Measurements from ENCODE around the gene GNB1.

GNB1 gene

DNA sequence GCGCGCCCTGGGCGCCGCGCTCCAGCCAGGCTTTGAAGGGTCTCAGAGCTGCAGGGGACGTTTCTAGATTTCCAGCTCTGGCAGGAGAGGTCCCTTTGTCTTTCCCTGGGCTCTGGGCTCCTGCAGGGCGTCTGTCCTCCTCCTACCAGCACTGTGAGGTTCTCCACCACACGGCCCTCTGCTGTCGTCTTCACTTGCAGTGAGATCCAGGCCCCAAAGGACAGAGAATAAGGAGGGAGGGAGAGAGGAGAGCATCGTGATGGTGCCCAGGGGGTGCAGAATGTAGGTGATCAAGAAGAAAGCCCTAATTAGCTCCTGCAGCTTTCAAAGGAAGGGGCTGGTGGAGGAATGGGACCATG lies 4.2 kb upstream of the GNB1 start (continued):
- TF ChIP-seq PPARA (CRISPR knock-in tag; IDR thresholded peaks at IDR 0.05; ENCODE audit: borderline replicate concordance) = no peak
- TF ChIP-seq, protein P1, sequence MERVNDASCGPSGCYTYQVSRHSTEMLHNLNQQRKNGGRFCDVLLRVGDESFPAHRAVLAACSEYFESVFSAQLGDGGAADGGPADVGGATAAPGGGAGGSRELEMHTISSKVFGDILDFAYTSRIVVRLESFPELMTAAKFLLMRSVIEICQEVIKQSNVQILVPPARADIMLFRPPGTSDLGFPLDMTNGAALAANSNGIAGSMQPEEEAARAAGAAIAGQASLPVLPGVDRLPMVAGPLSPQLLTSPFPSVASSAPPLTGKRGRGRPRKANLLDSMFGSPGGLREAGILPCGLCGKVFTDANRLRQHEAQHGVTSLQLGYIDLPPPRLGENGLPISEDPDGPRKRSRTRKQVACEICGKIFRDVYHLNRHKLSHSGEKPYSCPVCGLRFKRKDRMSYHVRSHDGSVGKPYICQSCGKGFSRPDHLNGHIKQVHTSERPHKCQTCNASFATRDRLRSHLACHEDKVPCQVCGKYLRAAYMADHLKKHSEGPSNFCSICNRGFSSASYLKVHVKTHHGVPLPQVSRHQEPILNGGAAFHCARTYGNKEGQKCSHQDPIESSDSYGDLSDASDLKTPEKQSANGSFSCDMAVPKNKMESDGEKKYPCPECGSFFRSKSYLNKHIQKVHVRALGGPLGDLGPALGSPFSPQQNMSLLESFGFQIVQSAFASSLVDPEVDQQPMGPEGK (CRISPR knock-in tag; IDR thresholded peaks at IDR 0.05; ENCODE audit: borderline replicate concordance) = no peak

DNA sequence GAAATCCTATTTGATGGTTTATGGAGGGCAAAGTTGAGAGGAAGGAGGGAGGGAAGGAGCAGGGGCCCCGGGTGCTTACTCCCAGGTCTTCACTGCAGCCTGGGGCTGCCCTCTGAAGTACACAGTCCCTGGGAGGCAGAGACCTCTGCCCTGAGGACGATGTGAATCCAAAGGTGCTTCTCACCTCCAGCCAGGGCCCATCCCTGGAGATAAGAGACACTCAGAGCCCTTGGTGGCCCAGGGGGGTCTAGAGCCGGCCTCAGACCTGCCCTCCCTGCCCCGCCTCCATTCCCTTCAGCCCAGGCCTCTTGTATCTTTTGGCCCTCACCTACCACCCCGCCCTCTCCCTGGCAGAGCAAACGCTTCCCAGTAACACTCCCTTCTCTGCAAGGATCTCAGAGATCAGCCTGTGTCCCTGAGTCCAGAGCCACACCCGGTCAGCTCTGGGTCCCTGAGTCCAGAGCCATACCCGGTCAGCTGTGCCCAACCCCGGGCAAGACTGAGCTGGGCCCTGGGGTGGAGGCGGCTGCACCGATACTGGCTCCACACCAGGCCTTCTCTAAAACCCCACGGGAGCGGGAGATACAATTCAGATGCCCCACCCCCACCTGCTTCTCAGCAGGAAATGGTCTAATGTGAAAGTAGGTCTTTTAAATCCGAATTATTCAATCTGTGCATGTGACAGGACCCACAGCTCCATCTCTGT lies 3.6 kb upstream of the GNB1 start:
- ATAC-seq = no peak
- TF ChIP-seq ZC3H10 (CRISPR knock-in tag; IDR thresholded peaks at IDR 0.05) = no peak

DNA sequence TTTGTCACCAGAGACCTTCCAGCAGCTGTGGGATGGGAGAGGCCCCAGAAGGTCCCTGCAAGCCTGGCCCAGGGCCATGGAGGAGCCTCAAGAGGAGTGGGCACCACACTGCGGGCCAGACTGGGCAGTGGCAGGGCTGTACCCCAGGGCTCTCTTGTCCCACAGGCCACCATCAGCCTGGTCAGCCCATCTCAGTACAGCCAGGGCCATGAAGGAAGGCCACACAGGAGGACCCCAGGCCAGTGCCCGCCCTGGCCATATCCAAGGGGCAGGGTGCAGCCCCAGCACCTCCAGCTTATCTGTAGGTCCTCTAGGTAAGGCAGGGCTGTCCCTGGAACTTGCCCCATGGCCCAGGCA lies 3.1 kb upstream of the GNB1 start:
- TF ChIP-seq, protein P2, sequence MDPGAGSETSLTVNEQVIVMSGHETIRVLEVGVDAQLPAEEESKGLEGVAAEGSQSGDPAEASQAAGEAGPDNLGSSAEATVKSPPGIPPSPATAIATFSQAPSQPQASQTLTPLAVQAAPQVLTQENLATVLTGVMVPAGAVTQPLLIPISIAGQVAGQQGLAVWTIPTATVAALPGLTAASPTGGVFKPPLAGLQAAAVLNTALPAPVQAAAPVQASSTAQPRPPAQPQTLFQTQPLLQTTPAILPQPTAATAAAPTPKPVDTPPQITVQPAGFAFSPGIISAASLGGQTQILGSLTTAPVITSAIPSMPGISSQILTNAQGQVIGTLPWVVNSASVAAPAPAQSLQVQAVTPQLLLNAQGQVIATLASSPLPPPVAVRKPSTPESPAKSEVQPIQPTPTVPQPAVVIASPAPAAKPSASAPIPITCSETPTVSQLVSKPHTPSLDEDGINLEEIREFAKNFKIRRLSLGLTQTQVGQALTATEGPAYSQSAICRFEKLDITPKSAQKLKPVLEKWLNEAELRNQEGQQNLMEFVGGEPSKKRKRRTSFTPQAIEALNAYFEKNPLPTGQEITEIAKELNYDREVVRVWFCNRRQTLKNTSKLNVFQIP (CRISPR knock-in tag; IDR thresholded peaks at IDR 0.05; ENCODE audit: borderline replicate concordance, low read depth) = no peak
- TF ChIP-seq, protein P3, sequence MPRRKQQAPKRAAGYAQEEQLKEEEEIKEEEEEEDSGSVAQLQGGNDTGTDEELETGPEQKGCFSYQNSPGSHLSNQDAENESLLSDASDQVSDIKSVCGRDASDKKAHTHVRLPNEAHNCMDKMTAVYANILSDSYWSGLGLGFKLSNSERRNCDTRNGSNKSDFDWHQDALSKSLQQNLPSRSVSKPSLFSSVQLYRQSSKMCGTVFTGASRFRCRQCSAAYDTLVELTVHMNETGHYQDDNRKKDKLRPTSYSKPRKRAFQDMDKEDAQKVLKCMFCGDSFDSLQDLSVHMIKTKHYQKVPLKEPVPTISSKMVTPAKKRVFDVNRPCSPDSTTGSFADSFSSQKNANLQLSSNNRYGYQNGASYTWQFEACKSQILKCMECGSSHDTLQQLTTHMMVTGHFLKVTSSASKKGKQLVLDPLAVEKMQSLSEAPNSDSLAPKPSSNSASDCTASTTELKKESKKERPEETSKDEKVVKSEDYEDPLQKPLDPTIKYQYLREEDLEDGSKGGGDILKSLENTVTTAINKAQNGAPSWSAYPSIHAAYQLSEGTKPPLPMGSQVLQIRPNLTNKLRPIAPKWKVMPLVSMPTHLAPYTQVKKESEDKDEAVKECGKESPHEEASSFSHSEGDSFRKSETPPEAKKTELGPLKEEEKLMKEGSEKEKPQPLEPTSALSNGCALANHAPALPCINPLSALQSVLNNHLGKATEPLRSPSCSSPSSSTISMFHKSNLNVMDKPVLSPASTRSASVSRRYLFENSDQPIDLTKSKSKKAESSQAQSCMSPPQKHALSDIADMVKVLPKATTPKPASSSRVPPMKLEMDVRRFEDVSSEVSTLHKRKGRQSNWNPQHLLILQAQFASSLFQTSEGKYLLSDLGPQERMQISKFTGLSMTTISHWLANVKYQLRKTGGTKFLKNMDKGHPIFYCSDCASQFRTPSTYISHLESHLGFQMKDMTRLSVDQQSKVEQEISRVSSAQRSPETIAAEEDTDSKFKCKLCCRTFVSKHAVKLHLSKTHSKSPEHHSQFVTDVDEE (CRISPR knock-in tag; IDR thresholded peaks at IDR 0.05) = no peak
- TF ChIP-seq PPARA (CRISPR knock-in tag; IDR thresholded peaks at IDR 0.05; ENCODE audit: borderline replicate concordance) (no peak), CSDC2 (CRISPR knock-in tag; IDR thresholded peaks at IDR 0.05) (no peak), SNAI2 (CRISPR knock-in tag; IDR thresholded peaks at IDR 0.05) (no peak), ZFP30 (CRISPR knock-in tag; IDR thresholded peaks at IDR 0.05) (no peak), ZNF70 (CRISPR knock-in tag; IDR thresholded peaks at IDR 0.05) (no peak), OSR1 (CRISPR knock-in tag; IDR thresholded peaks at IDR 0.05) (no peak), ZFP3 (CRISPR knock-in tag; IDR thresholded peaks at IDR 0.05) (no peak), ISL1 (CRISPR knock-in tag; IDR thresholded peaks at IDR 0.05) (no peak), GLIS3 (CRISPR knock-in tag; IDR thresholded peaks at IDR 0.05) (no peak), ZNF565 (CRISPR knock-in tag; conservative IDR thresholded peaks at IDR 0.05; ENCODE audit: low read depth) (no peak)
- no peak for ATAC-seq

DNA sequence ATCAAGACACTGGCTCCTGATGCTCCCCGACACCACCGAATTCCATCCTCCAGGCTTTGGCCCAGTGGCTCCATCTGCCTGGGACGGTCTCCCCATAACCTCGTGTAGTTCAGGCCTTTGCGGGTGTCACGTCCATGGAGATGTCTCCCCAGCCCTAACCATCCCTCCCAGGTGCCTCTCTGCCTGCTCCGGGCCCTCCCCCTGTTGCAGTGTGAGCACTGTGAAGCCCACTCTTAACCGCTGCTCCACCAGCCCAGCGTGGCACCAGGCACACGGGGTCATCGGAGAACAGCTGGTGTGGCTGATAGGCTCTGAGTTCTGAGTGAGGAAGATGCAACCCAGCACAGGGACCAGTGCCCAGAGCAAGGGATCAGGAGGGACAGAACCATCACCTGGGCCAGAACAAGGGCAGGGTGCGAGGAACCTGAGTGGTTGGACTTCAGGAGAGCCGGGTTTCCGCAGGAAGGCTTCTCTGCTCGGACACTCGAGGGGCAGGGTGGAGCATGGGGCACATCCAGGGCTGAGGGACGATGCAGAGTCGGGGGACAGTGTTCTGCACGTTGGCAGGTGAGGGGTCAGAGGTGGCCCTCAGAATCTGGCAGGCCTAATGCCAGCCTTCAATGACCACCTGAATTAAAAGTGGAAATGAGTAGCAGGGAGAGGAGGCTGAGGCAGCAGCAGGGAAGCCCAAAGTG lies 2.6 kb upstream of the GNB1 start:
- no peak for ATAC-seq
- TF ChIP-seq BACH2 (CRISPR knock-in tag; IDR thresholded peaks at IDR 0.05; ENCODE audit: borderline replicate concordance) (no peak), ZC3H10 (CRISPR knock-in tag; IDR thresholded peaks at IDR 0.05) (no peak), SNAI2 (CRISPR knock-in tag; IDR thresholded peaks at IDR 0.05) (no peak), ESRRG (CRISPR knock-in tag; IDR thresholded peaks at IDR 0.05) (no peak), ZNF8 (CRISPR knock-in tag; IDR thresholded peaks at IDR 0.05) (no peak), OSR1 (CRISPR knock-in tag; IDR thresholded peaks at IDR 0.05) (no peak), CSDC2 (CRISPR knock-in tag; IDR thresholded peaks at IDR 0.05) (no peak), ZFP3 (CRISPR knock-in tag; IDR thresholded peaks at IDR 0.05) (no peak), TOX (CRISPR knock-in tag; IDR thresholded peaks at IDR 0.05; ENCODE audit: borderline replicate concordance) (no peak), ARNTL (CRISPR knock-in tag; IDR thresholded peaks at IDR 0.05; ENCODE audit: borderline replicate concordance, low read depth) (no peak)
- TF ChIP-seq, protein P4, sequence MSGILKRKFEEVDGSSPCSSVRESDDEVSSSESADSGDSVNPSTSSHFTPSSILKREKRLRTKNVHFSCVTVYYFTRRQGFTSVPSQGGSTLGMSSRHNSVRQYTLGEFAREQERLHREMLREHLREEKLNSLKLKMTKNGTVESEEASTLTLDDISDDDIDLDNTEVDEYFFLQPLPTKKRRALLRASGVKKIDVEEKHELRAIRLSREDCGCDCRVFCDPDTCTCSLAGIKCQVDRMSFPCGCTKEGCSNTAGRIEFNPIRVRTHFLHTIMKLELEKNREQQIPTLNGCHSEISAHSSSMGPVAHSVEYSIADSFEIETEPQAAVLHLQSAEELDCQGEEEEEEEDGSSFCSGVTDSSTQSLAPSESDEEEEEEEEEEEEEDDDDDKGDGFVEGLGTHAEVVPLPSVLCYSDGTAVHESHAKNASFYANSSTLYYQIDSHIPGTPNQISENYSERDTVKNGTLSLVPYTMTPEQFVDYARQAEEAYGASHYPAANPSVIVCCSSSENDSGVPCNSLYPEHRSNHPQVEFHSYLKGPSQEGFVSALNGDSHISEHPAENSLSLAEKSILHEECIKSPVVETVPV (CRISPR knock-in tag; IDR thresholded peaks at IDR 0.05) = no peak
- TF ChIP-seq, protein P1 (CRISPR knock-in tag; IDR thresholded peaks at IDR 0.05; ENCODE audit: borderline replicate concordance) = no peak
- TF ChIP-seq, protein P5, sequence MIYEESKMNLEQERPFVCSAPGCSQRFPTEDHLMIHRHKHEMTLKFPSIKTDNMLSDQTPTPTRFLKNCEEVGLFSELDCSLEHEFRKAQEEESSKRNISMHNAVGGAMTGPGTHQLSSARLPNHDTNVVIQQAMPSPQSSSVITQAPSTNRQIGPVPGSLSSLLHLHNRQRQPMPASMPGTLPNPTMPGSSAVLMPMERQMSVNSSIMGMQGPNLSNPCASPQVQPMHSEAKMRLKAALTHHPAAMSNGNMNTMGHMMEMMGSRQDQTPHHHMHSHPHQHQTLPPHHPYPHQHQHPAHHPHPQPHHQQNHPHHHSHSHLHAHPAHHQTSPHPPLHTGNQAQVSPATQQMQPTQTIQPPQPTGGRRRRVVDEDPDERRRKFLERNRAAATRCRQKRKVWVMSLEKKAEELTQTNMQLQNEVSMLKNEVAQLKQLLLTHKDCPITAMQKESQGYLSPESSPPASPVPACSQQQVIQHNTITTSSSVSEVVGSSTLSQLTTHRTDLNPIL (CRISPR knock-in tag; IDR thresholded peaks at IDR 0.05; ENCODE audit: low read depth) = no peak
- TF ChIP-seq, protein P2 (CRISPR knock-in tag; IDR thresholded peaks at IDR 0.05; ENCODE audit: borderline replicate concordance, low read depth) = no peak

All from SK-N-SH treated with all-trans-retinoic acid at 6 μM for 48 hours (cell line).